H1 (cell line): ENCODE data around the gene BTG2. TPM values are rescaled to one million over a fixed set of nuclear protein-coding genes. Genes with fewer than 3 reads are reported as not detected.
A peak's percentile ranks its signal among the peaks of the same experiment; 100 is the strongest.

ENCODE experiments used
- CTCF ChIA-PET: fragments of 300-600 bp; sonication (Branson Sonifier 250); formaldehyde crosslinking; loops from one replicate; lab custom pipeline; 2021; ENCODE audit not compliant: partially characterized antibody; lab: Charles Lee
- POLR2A ChIA-PET: fragments of 300-600 bp; sonication (Branson Sonifier 250); formaldehyde crosslinking; loops from one replicate; lab custom pipeline; 2021; ENCODE audit warnings: inconsistent platforms; ENCODE audit not compliant: partially characterized antibody; lab: Charles Lee
- DNase-seq, 2 experiments: peaks; one replicate each; pipeline versions ENCODE4 v3.0.0 to v3.0.0-alpha.2; 2010 to 2022; ENCODE audit warnings: low spot score in 2 of 2, low read depth in 1 of 2, mixed read lengths in 1 of 2
- FAIRE-seq: peaks from 2 replicates; lab custom pipeline; 2011; peaks lifted over from hg19 to GRCh38; lab: Jason Lieb, UNC
- H2AFZ ChIP-seq: 2 replicates; pipeline ENCODE4 v1.8.1; 2012; ENCODE audit warnings: low read length, inconsistent platforms
- H2AK5ac ChIP-seq: 2 replicates; pipeline ENCODE4 v1.6.1; 2013; ENCODE audit warnings: low read depth, low read length
- H2BK120ac ChIP-seq: replicated peaks from 2 replicates; pipeline ENCODE3; 2013; ENCODE audit warnings: low read depth, low read length, inconsistent platforms
- H2BK12ac ChIP-seq: 2 replicates; pipeline ENCODE4 v1.6.1; 2013; ENCODE audit warnings: low read depth, low read length
- H2BK15ac ChIP-seq: 2 replicates; pipeline ENCODE4 v1.6.1; 2013; ENCODE audit warnings: low read length
- H2BK20ac ChIP-seq: 2 replicates; pipeline ENCODE4 v1.6.1; 2013; ENCODE audit warnings: low read length
- H2BK5ac ChIP-seq: 2 replicates; pipeline ENCODE4 v1.6.1; 2013; ENCODE audit warnings: low read depth, low read length
- H3K14ac ChIP-seq: 2 replicates; pipeline ENCODE4 v1.6.1; 2013; ENCODE audit warnings: inconsistent platforms; ENCODE audit not compliant: insufficient read length
- H3K18ac ChIP-seq: 2 replicates; pipeline ENCODE4 v1.6.1; 2013; ENCODE audit warnings: low read length; ENCODE audit errors: extremely low read depth
- H3K23ac ChIP-seq: 2 replicates; pipeline ENCODE4 v1.6.1; 2013; ENCODE audit warnings: inconsistent platforms; ENCODE audit not compliant: insufficient read length
- H3K23me2 ChIP-seq: 2 replicates; pipeline ENCODE4 v1.6.1; 2013; ENCODE audit warnings: low read depth, low read length
- H3K27ac ChIP-seq: 2 replicates; pipeline ENCODE4 v1.6.1; 2011; ENCODE audit warnings: low read depth, low read length, inconsistent platforms
- H3K27me3 ChIP-seq, 4 experiments: replicated peaks in 1 of 4; 1 replicate in 1 of 4; 2 replicates in 3 of 4; pipeline versions ENCODE4 v1.6.1 to v1.8.1; 2011 to 2013; ENCODE audit warnings: low read length in 3 of 4, mild to moderate bottlenecking in 3 of 4, inconsistent platforms in 2 of 4, mixed read lengths in 2 of 4, moderate library complexity in 1 of 4; ENCODE audit not compliant: control insufficient read depth in 3 of 4, insufficient read depth in 3 of 4; ENCODE audit errors: extremely low read depth in 1 of 4
- H3K36me3 ChIP-seq, 4 experiments: 2 replicates each; pipeline versions ENCODE4 v1.6.1 to v1.8.1; 2011 to 2013; ENCODE audit warnings: mild to moderate bottlenecking in 4 of 4, low read length in 3 of 4, moderate library complexity in 2 of 4, control low read depth in 1 of 4, inconsistent platforms in 1 of 4; ENCODE audit not compliant: insufficient read depth in 4 of 4, control insufficient read depth in 2 of 4
- H3K4ac ChIP-seq: replicated peaks from 2 replicates; pipeline ENCODE3; 2013; ENCODE audit warnings: low read length, low read depth, mixed read lengths, inconsistent platforms; ENCODE audit not compliant: insufficient read length
- H3K4me1 ChIP-seq, 4 experiments: replicated peaks in 1 of 4; 1 replicate in 1 of 4; 2 replicates in 3 of 4; pipeline versions ENCODE4 v1.6.1 to v1.8.1; 2011 to 2013; ENCODE audit warnings: low read length in 3 of 4, inconsistent platforms in 2 of 4, mixed read lengths in 1 of 4; ENCODE audit not compliant: insufficient read depth in 4 of 4, control insufficient read depth in 3 of 4
- H3K4me2 ChIP-seq, 2 experiments: 2 replicates each; pipeline versions ENCODE4 v1.6.1 to v1.8.1; 2011 to 2013; ENCODE audit warnings: low read depth in 2 of 2, low read length in 2 of 2, control low read depth in 1 of 2, inconsistent platforms in 1 of 2, mild to moderate bottlenecking in 1 of 2; ENCODE audit not compliant: insufficient read depth in 1 of 2
- H3K4me3 ChIP-seq, 4 experiments: fragments of 200-600, 300-600 bp in 1 of 4; sonication (generic), shearing (Covaris generic), sonication (Bioruptor Twin) in 1 of 4; 2 replicates each; pipeline versions ENCODE4 v1.5.1 to v1.8.1; 2011 to 2016; ENCODE audit warnings: low read length in 4 of 4, low read depth in 3 of 4, control low read depth in 2 of 4, inconsistent platforms in 2 of 4, mild to moderate bottlenecking in 2 of 4, mixed read lengths in 1 of 4, moderate library complexity in 1 of 4; ENCODE audit not compliant: insufficient read depth in 2 of 4; ENCODE audit errors: extremely low read depth in 1 of 4
- H3K56ac ChIP-seq: replicated peaks from 2 replicates; pipeline ENCODE3; 2013; ENCODE audit warnings: low read depth, mild to moderate bottlenecking, mixed read lengths, low read length, inconsistent platforms; ENCODE audit not compliant: insufficient read length
- H3K79me1 ChIP-seq: 2 replicates; pipeline ENCODE4 v1.6.1; 2013; ENCODE audit warnings: low read depth, low read length, control low read depth
- H3K79me2 ChIP-seq, 2 experiments: 2 replicates each; pipeline versions ENCODE4 v1.6.1 to v1.8.1; 2012 to 2013; ENCODE audit warnings: low read length in 2 of 2, mild to moderate bottlenecking in 2 of 2, inconsistent platforms in 1 of 2; ENCODE audit not compliant: insufficient read depth in 2 of 2, control insufficient read depth in 1 of 2
- H3K9ac ChIP-seq, 4 experiments: replicated peaks in 1 of 4; 1 replicate in 1 of 4; 2 replicates in 3 of 4; pipeline versions ENCODE4 v1.6.1 to v1.8.1; 2011 to 2013; ENCODE audit warnings: low read depth in 3 of 4, low read length in 3 of 4, control low read depth in 2 of 4, mild to moderate bottlenecking in 2 of 4, moderate library complexity in 2 of 4, inconsistent platforms in 1 of 4; ENCODE audit errors: extremely low read depth in 1 of 4
- H3K9me3 ChIP-seq, 2 experiments: 2 replicates each; pipeline versions ENCODE4 v1.6.1 to v1.8.1; 2012 to 2013; ENCODE audit warnings: mild to moderate bottlenecking in 2 of 2, moderate library complexity in 2 of 2, control low read depth in 1 of 2, inconsistent platforms in 1 of 2, low read depth in 1 of 2, low read length in 1 of 2, mixed read lengths in 1 of 2; ENCODE audit not compliant: insufficient read depth in 2 of 2
- H4K20me1 ChIP-seq, 2 experiments: replicated peaks in 1 of 2; 2 replicates each; pipeline versions ENCODE3 to v1.8.1; 2011 to 2013; ENCODE audit warnings: inconsistent platforms in 2 of 2, low read length in 2 of 2, mild to moderate bottlenecking in 1 of 2; ENCODE audit not compliant: insufficient read depth in 2 of 2, control insufficient read depth in 1 of 2
- H4K5ac ChIP-seq: 2 replicates; pipeline ENCODE4 v1.6.1; 2013; ENCODE audit warnings: low read length, low read depth, mixed read lengths, inconsistent platforms; ENCODE audit not compliant: insufficient read length
- H4K8ac ChIP-seq: 2 replicates; pipeline ENCODE4 v1.8.0; 2013; ENCODE audit warnings: mild to moderate bottlenecking, moderate library complexity, low read length, inconsistent platforms; ENCODE audit not compliant: insufficient read depth; ENCODE audit errors: extremely low read depth
- H4K91ac ChIP-seq: replicated peaks from 2 replicates; pipeline ENCODE3; 2013; ENCODE audit warnings: low read length, mixed read lengths, inconsistent platforms; ENCODE audit not compliant: insufficient read length
- CBX8 ChIP-seq: fragments of 300-800, 300-1000 bp; sonication (generic); IDR thresholded peaks from 2 replicates; pipeline ENCODE4 v1.7.1; 2016; ENCODE audit warnings: low read depth, low read length, borderline replicate concordance
- EGR1 ChIP-seq: IDR thresholded peaks from 2 replicates; pipeline ENCODE4 v1.6.1; 2011; ENCODE audit warnings: low read depth, low read length, borderline replicate concordance
- SIN3A ChIP-seq, 2 experiments: IDR thresholded peaks in 1 of 2; conservative IDR thresholded peaks in 1 of 2; 2 replicates each; pipeline ENCODE4 v1.6.1; 2011 to 2012; ENCODE audit warnings: low read length in 2 of 2, improper control_type of control experiment in 1 of 2, low read depth in 1 of 2, mild to moderate bottlenecking in 1 of 2
- WGBS, 2 experiments: shearing (Covaris generic) in 1 of 2; methylation state at CpG; one replicate each; pipeline versions ENCODE4 v1.1.6 to v1.1.7; 2013 to 2015; ENCODE audit warnings: low lambda C conversion rate in 2 of 2, mixed read lengths in 2 of 2, inconsistent platforms in 1 of 2, low coverage in 1 of 2, missing lambda C conversion rate in 1 of 2; ENCODE audit not compliant: insufficient replicate concordance in 2 of 2, insufficient coverage in 1 of 2, insufficient read length in 1 of 2; ENCODE audit errors: extremely low coverage in 1 of 2, missing lambda C conversion rate in 1 of 2; 5-methylcytosine and 5-hydroxymethylcytosine counted together
- polyA plus RNA-seq, 7 experiments: library from polyadenylated mRNA; depleted of rRNA in 3 of 7; stranded (reverse) in 5 of 7; unstranded in 2 of 7; fragments of >200 nt in 5 of 7; fragments of 200-250 nt in 2 of 7; gene quantifications; 1 replicate in 5 of 7; 2 replicates in 1 of 7; 4 replicates in 1 of 7; pipeline versions ENCODE4 v1.2.1 to v1.2.3, GENCODE V29; 2011 to 2013; ENCODE audit warnings: missing spikeins in 2 of 7, mixed read lengths in 2 of 7
- total RNA-seq: library from RNA; stranded (reverse); fragmentation: NEBNext Ultra II Directional; extraction: Animal tissue kit (Norgen Biotek cat#: 25700); gene quantifications from 2 replicates; pipeline ENCODE4 v1.2.1, GENCODE V29; 2021

The BTG2 gene
- total and polyA plus RNA-seq, 2 of the 8 experiments (the other 6 are each of a cell fraction or from before 2014, with no cell fraction given), result 4.8 to 11.0 TPM

- Histone ChIP-seq H2BK120ac (no peak overlapping the region), H3K18ac (peak overlapping the region; percentile 17; the same call in 1 of the 2 replicates), H3K14ac (no peak overlapping the region), H3K79me2 (no peaks in the 10 kb centered on the region), H3K9ac (no peak overlapping the region), H2BK20ac (no peak overlapping the region), H3K9me3 (no peaks in the 10 kb centered on the region), H4K91ac (no peak overlapping the region), H3K79me1 (no peaks in the 10 kb centered on the region), H2AFZ (no peak overlapping the region), H4K5ac (no peak overlapping the region), H3K27me3 (peaks cover 0 to 34% (median 15%) of the 10 kb centered on the region in 4 experiments; a peak in 4 of 7 replicates), H3K36me3 (no peaks in the 10 kb centered on the region), H2AK5ac (no peak overlapping the region), H3K23ac (no peak overlapping the region), H4K20me1 (no peaks in the 10 kb centered on the region), H3K27ac (no peak overlapping the region), H3K23me2 (peaks cover 4% of the 10 kb centered on the region; the same call in 1 of the 2 replicates), H3K4me3 (no peak overlapping the region), H3K4ac (no peak overlapping the region), H3K4me1 (peaks cover 11 to 38% (median 23%) of the 10 kb centered on the region in 4 experiments), H3K4me2 (peak overlapping the region in 1 of 2 experiments; percentile 84; a peak in 2 of 4 replicates), H2BK5ac (no peak overlapping the region), H4K8ac (no peak overlapping the region), H2BK12ac (peak overlapping the region; percentile 53; the same call in 1 of the 2 replicates), H3K56ac (no peak overlapping the region), H2BK15ac (no peak overlapping the region)
- ChIA-PET POLR2A (interaction anchor here (0.6 to 1.1 kb wide), 5 partner anchors 9 to 46 kb away, joined by 3 to 4 read pairs (median 3); no protein-coding TSS in a partner anchor), CTCF (interaction anchor here (0.8 to 10.1 kb wide), 13 partner anchors 9 to 284 kb away, joined by 3 to 157 read pairs (median 5); no protein-coding TSS in a partner anchor)
- no peak for DNase-seq
- WGBS, 2 experiments, result 69% methylated on average over 15 of the region's 15 CpGs; no CpG with 5 or more reads in 1 of the 2 experiments
- no peak for FAIRE-seq
- TF ChIP-seq CBX8, result no peak
- TF ChIP-seq EGR1, result no peak
- no peak for TF ChIP-seq SIN3A (conservative IDR thresholded peaks at IDR 0.05 in 1 of 2, IDR thresholded peaks at IDR 0.05 in 1 of 2; ENCODE audit: low read depth in 1 of 2, low read length in 2 of 2)
Observed at GRCh38 chr1:203324105-203325025, 19.0 kb downstream of the BTG2 start.
